IPS DF 4.7 (cell line): ENCODE measurements around the gene GSS.
A peak's percentile ranks its signal among the peaks of the same experiment; 100 is the strongest.

Experiments used
- DNase-seq: peaks from one replicate; pipeline ENCODE4 v3.0.0-alpha.2; 2013; ENCODE audit warnings: low spot score; ENCODE audit errors: extremely low read depth

Gene GSS

DNA sequence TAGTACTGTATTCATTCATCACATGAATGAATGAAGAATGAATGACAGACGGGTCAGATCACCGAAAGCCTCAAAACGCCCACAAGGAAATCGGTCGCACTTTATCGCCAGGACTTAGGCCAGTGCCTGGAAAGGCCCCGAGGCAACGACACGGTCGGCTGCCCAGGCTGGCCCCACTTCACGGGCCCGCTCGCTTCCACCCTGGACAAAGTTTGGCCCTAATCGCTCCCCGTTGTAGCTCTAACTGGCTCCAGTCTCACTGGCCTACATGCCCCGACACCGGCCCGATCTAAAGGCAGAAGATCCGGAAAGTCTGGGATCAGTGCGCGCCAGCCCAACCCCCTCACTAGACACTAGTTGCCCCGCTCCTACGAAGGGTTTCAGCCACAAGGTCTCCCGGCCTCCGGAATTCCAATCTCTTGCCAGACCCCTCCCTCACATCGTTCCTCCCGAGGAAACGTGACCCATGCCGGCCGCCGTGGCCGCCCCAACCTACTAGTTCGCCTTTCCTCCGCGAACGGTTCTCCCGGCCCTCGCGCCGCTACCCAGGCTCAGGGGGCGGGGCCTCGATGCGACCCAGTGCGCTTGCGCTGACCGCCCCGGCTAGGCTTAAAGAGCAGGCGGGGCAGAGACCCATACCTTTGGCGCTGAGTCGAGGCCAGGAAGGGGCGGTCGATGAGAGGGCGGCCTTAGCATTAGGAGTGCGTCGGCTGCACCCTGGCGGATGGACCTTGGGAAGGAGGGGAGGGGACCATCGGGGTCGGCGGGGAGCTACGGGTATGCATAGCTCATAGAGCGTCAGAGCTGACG, at the start of gene GSS, which contains the start of gene MYH7B:
Gene GSS (minus strand): TSS at position 576 of the 810 bp plus-strand sequence. CDS start 3,954 bp downstream, outside the sequence.
Gene MYH7B (plus strand): TSS at position 638 of the 810 bp plus-strand sequence. CDS start 22,138 bp downstream, outside the sequence.
- DNase-seq: peak; percentile 90

DNA sequence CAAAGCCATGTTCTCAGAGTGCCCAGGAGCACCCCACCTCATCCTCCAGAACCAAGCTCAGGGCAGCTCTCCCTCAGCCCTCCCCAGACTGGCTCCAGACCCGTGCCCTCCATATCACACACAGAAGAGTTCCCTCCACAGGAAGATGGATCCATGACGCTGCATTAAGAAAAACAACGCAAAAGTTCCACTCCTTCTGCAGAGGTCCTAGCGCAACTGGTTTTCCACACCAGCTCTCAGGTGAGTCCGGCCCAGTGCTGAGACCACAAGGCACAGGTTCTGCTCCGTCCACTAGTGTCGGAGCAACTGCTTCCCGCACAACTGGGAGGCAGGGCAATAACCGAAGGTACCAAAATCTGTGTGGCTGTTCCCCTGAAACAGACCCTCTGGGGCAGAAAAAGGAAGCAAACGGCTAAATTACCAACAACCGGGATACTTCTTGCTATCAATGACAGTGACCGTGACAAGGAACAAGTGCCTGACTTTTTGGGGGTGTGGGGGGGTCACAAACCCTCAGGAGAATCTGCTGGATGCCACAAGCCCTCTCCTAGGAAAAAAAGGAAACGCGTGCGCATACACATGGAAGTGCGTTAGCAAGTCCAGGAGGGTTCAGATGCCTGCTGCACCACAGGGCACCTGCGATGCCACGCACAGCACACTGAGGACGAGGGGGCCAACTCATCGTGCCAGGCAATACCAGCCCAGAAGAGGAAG, 49.3 kb upstream of the GSS start:
- DNase-seq: no peak

DNA sequence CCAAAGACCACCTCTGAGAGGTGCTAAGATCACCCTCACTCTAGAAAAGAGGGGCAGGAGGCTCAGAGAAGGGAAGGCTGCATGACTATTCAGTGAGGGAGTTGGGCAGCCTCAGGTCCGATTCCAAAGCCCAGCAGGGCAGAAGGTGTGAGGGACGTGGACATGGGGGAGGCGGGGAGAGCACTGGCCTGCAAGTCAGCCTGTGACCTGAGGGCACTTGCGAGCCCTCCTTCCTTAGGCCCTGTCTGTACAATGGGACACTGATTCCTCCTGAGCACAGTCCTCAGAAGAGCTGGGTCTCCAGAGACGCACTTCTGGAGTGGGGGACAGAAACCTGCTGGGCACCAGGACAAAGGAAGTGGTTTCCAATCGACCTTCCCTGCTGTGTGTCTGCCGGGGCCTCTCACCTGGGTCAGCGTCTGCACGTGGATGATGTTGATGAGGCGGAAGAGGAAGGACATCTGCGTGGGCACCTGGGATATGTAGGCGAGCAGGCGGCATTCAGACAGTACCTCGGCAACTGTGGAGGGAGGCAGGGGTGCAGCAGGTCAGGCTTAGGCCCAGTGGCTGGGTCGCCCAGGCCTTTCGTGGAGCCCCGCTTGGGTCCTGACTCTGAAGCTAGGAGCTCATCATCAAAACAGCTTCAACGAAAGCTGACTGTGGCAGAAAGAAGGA, 48.6 kb upstream of the GSS start:
- no peak for DNase-seq

DNA sequence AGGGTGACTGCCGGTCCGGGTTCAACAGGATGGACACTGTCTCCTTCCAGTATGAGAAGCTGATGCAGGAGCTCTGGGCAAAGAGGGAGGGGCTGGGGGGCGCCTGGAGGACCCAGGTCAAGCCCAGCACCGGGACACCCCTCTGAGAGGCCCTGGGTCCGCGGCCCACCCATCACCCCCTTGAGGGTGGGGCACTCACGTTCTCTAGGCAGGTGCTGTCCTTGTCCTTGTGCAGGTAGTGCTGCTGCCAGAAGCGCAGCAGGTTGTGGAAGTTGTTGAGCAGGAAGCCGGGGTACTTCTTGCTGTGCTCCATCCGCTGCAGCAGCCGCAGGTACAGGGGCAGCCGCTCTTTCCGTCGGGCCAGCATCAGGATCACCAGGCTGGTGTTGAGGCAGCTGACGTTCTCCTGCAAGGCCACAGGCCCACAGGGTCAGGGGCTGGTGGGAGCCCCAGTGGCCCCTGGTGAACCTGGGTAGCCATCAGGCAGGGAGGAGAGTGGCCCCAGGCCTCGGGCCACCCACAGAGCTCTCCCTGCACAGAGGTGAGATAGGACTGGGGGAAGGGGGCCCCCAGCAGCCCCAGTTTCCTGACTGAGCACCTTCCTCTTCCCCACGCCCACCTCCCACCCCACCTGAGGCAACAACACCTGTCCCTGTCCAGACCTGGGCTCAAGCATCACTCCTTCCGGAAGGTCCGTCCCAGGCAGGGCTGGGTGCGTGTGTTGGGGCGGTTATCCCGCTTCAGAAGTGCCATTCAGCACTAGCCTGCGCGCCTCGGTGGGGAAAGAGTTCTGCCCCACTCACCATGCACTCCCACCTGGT, 47.8 kb upstream of the GSS start:
- no peak for DNase-seq

DNA sequence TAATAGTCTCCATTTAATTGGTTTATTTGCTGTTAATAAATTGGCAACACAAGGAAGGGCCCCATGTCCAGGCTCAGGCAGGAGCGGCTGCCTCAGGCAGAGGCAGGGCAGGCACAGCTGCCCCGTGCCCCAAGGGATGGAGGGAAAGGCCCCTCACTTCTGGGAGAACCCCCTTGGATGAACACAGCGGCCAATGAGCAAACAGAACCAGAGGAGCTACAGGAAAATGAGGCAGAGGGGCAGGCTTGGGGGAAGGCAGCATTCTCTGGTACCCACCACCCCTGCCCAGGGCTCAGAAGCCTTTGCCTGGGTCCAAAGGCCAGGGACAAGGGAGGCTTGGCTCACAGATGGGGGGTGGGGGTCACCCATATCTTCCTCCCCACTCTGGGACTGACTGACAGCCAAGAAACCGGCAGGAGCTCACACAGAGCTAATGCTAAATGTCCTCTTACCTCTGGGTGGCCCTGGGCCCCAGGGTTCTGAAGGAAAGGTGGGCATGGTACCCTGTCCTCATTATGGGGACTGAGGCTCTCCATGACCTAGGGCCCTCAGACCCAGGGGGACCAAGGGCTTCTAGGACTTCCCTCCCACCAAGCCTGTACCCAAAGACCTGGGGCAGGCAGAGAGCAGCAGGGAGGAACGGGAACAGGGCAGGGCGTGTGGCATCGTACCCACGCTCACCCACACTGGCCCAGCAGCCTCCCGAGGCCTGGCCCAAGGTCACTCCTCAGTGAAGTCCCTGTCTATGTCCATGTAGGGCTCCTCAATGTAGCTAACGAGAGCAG, 47.0 kb upstream of the GSS start:
- DNase-seq: no peak

DNA sequence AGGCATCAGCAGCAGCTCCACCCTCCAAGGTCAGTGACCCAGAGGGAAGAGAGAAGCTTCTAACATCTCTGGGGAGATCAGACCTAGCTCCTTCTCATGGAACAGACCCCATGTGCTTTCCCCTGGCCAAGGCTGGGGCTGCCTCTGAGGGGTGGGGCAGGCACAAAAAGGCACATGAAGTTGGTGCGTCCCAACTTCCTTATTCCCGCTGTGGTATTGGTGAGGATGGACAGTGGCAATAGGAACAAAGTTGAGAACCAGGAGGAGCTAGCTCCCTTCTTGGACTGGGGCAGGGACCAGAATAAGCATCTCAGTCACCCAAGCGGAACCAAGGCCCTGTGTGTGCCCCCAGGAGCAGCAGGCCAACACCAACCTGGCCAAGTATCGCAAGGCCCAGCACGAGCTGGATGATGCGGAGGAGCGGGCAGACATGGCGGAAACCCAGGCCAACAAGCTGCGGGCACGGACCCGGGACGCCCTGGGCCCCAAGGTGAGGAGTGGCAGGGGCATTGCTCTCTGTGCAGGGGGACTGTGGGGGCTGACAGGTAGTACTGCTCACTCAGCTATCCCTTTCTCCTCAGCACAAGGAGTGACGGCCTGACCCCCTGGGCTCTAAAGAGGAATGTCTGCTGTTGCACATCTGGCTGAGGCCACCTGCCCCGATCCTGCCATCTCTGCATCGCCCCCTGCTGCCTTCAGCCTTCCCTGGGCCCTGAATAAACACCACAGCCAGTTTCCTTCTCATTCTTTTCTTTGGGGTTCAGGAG, 46.2 kb upstream of the GSS start:
- DNase-seq: no peak

DNA sequence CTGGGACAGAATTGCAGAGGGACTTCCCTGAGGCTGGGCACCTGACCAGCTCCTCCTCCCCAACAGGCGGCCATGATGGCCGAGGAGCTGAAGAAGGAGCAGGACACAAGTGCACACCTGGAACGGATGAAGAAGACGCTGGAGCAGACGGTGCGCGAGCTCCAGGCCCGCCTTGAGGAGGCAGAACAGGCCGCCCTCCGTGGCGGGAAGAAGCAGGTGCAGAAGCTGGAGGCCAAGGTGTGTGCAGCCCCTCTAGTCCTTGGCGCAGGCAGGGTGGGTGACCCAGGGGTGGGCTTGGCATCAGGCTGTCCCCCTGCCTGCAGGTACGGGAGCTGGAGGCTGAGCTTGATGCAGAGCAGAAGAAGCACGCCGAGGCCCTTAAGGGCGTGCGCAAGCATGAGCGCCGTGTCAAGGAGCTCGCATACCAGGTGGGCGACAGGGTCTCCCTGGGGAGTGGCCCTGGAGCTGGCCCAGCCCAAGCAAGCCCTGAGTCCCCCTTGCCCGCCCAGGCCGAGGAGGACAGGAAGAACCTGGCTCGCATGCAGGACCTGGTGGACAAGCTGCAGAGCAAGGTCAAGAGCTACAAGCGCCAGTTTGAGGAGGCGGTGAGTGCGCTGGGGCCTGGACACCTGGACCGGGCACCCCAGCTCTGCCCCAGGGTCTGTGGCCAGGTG, 45.5 kb upstream of the GSS start:
- DNase-seq: no peak

DNA sequence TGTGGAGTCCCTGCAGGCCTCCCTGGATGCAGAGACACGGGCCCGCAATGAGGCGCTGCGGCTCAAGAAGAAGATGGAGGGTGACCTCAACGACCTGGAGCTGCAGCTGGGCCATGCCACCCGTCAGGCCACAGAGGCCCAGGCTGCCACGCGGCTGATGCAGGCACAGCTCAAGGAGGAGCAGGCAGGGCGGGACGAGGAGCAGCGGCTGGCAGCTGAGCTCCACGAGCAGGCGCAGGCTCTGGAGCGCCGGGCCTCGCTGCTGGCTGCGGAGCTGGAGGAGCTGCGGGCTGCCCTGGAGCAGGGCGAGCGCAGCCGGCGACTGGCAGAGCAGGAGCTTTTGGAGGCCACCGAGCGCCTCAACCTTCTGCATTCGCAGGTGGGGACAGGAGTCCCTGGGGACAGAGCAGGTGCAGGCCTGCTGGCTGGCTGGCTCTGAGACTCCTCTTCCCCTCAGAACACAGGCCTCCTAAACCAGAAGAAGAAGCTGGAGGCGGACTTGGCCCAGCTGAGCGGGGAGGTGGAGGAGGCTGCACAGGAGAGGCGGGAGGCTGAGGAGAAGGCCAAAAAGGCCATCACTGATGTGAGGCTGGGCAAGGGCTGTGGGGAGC, 44.8 kb upstream of the GSS start:
- DNase-seq: no peak

DNA sequence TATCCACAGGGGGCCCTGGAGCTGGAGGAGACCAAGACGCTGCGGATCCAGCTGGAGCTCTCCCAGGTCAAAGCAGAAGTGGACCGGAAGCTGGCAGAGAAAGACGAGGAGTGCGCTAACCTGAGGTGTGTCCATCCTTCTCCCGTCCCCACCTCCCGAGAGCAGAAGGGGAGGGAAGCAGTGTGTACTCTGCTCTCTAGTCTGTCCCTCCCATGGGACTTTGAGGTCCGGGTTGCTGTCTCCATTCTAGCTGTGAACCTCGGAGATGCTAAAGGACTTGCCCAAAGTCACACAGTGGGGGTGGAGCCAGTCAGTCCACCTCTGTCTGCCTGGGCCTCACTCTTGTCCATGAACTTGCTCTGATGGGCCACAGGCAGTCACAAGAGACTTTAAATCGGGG, 44.2 kb upstream of the GSS start:
- no peak for DNase-seq

DNA sequence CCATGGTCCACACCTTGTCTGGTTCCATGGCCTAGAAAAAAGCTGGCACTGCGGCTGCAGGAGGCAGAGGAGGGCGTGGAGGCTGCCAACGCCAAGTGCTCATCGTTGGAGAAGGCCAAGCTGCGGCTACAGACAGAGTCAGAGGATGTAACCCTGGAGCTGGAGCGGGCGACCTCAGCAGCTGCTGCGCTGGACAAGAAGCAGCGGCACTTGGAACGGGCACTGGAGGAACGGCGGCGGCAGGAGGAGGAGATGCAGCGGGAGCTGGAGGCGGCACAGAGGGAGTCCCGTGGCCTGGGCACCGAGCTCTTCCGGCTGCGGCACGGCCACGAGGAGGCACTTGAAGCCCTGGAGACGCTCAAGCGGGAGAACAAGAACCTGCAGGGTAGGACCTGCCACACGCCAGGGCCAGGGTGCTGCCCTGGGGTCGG, 43.4 kb upstream of the GSS start:
- DNase-seq: no peak

DNA sequence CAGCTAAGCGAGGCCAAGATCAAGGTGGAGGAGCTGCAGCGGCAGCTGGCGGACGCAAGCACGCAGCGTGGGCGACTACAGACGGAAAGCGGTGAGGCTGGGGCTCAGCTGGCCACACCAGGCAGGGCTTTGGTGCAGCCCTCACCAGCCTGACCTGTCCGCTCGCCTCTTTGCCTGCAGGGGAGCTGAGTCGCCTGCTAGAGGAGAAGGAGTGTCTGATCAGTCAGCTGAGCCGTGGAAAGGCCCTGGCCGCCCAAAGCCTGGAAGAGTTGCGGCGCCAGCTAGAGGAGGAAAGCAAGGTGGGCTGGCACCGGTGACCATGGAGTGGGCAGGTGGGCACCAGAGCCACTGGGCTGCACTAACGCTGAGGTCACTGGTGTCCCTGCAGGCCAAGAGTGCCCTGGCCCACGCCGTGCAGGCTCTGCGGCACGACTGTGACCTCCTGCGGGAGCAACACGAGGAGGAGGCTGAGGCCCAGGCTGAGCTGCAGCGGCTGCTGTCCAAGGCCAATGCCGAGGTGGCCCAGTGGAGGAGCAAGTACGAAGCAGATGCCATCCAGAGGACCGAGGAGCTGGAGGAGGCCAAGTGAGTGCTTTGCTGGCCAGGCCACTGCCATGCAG, 42.8 kb upstream of the GSS start:
- DNase-seq: no peak

DNA sequence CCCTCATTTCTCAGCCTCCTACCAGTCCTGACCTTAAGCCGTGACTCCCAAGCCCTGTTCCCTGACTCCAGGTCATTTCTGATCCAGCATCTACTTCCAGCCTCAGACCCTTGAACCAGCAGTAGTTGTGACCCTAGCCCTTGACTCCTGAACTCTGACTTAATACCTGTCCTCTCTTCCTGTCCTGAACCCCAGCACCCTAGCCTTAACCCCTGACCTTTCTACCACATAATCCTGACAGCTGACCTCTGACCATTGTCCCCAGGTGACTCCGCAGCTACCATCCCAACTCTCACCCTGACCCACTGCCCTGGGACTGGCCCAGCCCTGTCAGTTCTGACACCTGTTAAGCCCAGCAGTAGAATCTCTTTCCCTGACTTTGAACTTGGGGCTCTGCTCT, 42.2 kb upstream of the GSS start:
- DNase-seq: no peak

DNA sequence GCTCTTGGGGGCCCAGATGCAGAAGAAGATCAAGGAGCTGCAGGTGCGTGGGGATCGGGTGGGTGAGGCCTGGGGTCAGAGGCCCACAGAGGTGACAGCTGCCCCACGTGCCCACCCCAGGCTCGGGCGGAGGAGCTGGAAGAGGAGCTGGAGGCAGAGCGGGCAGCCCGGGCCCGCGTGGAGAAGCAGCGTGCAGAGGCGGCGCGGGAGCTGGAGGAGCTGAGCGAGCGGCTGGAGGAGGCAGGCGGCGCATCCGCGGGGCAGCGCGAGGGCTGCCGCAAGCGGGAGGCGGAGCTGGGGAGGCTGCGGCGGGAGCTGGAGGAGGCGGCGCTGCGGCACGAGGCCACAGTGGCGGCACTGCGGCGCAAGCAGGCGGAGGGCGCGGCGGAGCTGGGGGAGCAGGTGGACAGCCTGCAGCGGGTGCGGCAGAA, 41.5 kb upstream of the GSS start:
- DNase-seq: no peak

DNA sequence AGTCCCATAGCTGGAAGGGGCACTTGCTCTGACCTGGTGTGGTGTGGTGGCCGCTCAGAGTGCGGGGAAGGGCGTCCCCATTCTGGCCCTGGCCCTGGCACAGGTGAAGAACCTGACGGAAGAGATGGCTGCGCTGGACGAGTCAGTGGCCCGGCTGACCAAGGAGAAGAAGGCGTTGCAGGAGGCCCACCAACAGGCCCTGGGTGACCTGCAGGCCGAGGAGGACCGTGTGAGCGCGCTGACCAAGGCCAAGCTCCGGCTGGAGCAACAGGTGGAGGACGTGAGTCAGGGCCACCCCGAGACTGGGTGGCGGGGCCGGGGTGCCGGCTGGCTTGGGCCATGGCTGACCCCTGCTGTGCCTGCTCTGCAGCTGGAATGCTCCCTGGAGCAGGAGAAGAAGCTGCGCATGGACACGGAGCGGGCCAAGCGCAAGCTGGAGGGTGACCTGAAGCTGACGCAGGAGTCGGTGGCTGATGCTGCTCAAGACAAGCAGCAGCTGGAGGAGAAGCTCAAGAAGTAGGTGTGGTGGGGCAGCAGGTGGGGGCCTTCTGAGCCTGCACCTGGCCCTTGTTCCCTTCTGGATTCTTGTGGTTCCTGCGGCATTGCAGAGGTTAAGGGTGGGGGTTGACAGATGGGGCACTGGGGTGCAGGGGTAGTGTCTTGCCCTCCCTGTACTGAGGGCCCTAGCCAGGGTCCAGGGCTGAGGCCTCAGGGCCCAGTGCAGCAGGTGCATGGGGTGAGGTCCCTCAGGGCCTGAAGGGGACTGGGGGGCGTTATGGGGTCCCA, 40.8 kb upstream of the GSS start:
- no peak for DNase-seq

DNA sequence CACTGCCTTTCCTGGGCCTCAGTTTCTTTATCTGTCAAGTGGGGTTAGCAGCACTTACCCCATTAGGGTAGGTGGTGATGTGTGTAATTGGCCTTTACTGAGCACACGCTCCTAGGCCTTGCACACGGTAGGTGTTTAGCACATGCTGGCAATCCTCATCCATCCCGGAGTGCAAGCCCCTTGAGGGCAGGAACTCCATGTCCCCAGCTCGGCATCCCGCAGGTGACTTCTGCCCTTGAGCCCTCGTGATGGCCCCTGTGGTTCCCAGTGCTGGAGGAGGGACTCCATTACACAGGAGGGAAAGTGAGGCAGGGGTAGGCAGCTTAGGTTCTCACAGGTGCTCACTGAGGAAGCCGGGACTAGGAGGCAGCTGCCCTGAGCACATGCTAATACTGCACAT, 40.1 kb upstream of the GSS start:
- no peak for DNase-seq

DNA sequence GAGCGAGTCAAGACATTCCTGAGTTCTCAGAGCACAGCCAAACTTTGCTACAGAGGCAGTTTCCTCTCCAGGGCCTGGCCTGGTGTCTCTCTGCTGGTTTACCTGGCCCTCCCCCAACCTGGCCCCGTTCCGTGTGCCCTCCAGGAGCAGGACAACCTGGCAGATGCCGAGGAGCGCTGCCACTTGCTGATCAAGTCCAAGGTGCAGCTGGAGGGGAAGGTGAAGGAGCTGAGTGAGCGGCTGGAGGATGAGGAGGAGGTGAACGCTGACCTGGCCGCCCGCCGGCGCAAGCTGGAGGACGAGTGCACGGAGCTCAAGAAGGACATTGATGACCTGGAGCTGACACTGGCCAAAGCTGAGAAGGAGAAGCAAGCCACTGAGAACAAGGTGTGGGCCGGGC, 39.6 kb upstream of the GSS start:
- DNase-seq: no peak

DNA sequence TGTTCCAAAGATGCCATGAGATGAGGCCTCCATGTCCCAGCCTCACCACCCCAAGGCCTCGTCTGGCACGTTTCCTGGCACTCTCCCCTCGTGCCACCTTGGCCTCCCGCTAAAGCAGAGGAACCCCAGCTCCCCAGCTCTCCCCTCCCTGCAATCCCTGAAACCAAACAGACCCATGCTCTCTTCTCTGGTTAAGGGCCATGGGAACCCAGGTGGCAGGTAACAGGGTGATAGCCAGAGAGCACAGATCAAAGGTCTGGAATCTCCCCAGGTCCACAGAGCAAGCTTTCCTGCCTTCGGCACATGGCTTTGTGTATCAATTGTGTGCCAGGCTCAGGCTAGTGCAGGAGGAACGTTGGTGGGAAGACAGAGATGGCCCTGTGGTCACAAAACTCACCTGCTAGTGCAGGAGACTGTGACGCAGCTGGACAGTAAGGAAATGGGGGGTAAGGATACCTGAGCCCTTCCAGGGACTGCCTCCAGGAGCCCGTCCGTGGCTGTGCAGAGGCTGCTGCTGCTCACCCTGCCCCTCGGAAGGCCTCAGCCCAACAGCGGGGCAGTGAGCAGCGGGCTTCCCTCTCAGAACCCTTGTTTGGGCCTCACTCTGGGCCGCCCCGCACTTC, 39.0 kb upstream of the GSS start:
- DNase-seq: no peak
